GM12874 (cell line): ENCODE results near the gene RPRD1B.

ENCODE experiments used
- CTCF ChIP-seq: IDR thresholded peaks from 2 replicates; pipeline ENCODE4 v1.5.1; 2011; ENCODE audit warnings: low read depth, mild to moderate bottlenecking, control low read depth, low read length, moderate library complexity; ENCODE audit not compliant: insufficient read depth

Gene RPRD1B

GRCh38 chr20:38033330-38034107, at the start of gene RPRD1B, which contains the start of gene TTI1:
Gene RPRD1B, plus strand, starts transcription at chr20:38033746. Its CDS starts 202 bp downstream, at chr20:38033948.
Gene TTI1, minus strand, starts transcription at chr20:38033456. Its CDS starts 19,640 bp downstream, at chr20:38013816.
- TF ChIP-seq CTCF: no peak

GRCh38 chr20:37984018-37984785, 49.3 kb upstream of the RPRD1B start:
- no peak for TF ChIP-seq CTCF

GRCh38 chr20:37986044-37986858, 47.3 kb upstream of the RPRD1B start:
- no peak for TF ChIP-seq CTCF

GRCh38 chr20:37986873-37987601, 46.5 kb upstream of the RPRD1B start:
- TF ChIP-seq CTCF: no peak

GRCh38 chr20:37987602-37988290, 45.8 kb upstream of the RPRD1B start:
- no peak for TF ChIP-seq CTCF

- no peak for TF ChIP-seq CTCF
Measured at GRCh38 chr20:37988306-37988954, 45.1 kb upstream of the RPRD1B start.
